Kidney glomerular epithelial cell (primary cell): Measurements from ENCODE around the gene SUPT20HL1.
A peak's percentile ranks its signal among the peaks of the same experiment; 100 is the strongest.
"Not testable (repeated sequence)": the region's sequence is repeated elsewhere in the genome, so short reads cannot be mapped to it uniquely, and the experiment has no call there.

Experiments used
- DNase-seq: peaks from one replicate; lab custom pipeline; 2025; lab: John Stamatoyannopoulos, UW

SUPT20HL1 gene

DNA sequence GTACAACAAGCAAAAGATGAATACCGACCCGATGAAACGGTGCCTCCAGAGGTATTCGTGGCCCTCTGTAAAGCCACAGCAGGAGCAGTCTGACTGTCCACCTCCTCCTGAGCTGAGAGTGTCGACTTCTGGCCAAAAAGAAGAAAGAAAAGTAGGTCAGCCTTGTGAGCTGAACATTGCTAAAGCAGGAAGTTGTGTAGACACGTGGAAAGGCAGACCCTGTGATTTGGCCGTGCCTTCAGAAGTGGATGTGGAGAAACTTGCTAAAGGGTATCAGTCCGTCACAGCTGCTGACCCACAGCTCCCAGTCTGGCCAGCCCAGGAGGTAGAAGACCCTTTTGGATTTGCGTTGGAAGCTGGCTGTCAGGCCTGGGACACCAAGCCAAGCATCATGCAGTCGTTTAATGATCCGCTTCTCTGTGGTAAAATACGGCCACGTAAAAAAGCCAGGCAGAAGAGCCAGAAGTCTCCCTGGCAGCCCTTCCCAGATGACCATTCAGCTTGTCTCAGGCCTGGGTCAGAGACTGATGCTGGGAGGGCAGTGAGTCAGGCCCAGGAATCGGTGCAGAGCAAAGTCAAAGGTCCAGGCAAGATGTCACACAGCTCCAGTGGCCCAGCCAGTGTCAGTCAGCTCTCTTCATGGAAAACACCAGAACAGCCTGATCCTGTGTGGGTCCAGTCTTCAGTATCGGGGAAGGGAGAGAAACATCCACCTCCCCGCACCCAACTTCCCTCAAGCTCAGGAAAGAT, 3.2 kb downstream of the SUPT20HL1 start:
- not testable (repeated sequence) for DNase-seq

DNA sequence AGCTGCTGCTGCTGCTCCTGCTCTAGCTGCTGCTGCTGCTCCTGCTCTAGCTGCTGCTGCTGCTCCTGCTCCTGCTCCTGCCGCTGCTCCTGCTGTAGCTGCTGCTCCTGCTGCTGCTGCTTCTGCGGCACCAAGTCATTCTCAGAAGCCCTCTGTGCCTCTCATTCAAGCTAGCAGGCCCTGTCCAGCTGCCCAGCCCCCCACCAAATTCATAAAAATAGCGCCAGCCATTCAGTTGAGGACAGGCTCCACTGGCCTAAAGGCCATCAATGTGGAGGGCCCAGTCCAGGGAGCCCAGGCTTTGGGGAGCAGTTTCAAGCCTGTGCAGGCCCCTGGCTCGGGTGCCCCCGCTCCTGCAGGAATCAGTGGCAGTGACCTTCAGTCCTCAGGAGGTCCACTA, 3.9 kb downstream of the SUPT20HL1 start:
- no peak for DNase-seq

DNA sequence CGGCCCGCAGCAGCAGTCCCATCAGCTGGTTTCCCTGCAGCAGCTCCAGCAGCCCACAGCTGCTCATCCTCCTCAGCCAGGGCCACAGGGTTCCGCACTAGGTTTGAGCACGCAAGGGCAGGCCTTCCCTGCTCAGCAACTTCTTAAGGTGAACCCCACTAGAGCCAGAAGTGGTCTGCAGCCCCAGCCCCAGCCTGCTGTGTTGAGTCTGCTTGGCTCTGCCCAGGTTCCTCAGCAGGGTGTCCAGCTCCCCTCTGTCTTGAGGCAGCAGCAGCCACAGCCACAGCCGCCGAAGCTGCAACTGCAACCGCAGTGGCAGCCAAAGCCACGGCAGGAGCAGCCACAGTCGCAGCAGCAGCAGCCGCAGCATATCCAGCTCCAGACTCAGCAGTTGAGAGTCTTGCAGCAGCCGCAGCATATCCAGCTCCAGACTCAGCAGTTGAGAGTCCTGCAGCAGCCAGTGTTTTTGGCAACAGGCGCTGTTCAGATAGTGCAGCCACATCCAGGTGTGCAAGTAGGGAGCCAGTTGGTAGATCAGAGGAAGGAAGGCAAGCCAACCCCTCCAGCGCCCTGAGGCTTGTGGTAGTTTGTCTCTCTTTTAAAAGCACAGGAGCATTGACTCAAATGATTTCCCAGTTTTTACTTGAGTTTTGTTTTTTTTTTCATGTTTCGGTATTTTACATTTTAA, 4.6 kb downstream of the SUPT20HL1 start:
- no peak for DNase-seq

DNA sequence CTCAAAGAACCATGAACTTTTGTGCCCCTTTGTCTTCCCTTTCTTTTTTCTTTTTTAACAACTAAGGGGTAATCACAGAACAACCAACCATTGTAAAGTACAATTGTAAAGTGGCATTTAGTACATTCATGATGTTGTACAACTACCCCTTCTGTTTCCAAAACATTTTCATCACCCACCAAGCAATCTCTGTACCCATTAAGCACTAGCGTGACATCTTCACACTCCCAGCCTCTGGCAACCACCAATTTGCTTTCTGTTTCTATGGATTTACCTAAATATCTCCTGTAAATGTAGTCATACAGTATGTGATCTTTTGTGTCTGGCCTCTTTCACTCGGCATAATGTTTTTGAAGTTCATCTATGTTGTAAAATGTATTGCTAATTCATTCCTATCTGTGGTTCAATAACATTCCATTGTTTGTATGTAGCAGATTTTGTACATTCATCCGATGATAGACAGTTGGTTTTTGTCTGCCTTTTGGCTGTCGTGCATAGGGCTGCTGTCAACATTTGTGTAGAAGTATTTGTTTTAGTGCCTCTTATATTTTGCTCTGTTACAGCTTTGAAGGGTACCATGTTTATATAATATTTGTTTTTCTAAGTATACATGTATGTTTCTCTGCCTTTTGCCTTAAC, 6.4 kb downstream of the SUPT20HL1 start:
- DNase-seq, result not testable (repeated sequence)

DNA sequence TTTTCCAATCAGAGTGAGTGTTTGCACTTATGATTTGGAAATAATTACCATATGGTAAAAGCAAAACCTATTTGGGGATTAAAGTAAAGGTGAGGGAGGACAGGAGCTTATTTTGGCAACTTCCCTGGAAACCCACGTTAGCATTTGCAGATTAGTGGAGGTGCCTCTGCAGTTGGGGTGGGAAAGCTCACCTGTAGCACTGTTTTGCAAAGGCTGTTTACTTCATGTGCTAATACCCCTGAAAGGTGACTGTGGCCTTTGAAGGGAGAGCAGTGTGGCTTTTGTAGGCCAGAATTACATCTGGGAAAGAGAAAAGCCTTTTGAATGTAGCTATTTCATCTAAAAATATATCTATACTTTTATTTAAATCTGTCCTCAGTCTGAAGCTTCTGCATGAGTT, 9.4 kb downstream of the SUPT20HL1 start:
- DNase-seq, result no peak

DNA sequence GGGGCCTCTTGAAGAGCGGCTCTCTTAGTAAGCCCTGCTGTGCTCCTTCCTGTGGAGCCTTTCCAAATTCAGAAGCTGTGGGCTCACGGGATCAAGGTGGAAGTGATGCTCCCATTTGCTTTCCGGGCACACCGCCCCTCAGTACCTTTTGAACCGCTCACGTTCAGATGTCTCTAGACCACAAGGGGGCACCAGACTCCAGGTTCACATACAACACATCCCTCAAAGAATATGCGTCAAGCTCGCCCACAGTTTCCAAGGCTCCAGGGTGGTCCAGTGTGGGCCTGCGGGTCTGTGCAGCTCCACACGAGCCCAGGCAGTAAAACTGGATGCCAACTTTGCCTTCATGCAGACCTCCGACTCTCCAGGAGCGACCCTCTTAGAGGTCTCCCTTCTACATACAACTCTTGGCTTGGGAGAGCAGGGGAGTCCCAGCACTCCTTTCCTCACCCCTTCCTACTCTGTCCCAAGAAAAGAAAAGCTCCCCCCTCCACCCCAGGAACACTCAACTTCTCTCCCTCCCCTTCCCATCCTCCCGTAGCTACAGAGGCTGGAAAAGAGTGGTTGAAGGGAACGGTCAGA, 11.0 kb downstream of the SUPT20HL1 start:
- DNase-seq, result peak; percentile 28

DNA sequence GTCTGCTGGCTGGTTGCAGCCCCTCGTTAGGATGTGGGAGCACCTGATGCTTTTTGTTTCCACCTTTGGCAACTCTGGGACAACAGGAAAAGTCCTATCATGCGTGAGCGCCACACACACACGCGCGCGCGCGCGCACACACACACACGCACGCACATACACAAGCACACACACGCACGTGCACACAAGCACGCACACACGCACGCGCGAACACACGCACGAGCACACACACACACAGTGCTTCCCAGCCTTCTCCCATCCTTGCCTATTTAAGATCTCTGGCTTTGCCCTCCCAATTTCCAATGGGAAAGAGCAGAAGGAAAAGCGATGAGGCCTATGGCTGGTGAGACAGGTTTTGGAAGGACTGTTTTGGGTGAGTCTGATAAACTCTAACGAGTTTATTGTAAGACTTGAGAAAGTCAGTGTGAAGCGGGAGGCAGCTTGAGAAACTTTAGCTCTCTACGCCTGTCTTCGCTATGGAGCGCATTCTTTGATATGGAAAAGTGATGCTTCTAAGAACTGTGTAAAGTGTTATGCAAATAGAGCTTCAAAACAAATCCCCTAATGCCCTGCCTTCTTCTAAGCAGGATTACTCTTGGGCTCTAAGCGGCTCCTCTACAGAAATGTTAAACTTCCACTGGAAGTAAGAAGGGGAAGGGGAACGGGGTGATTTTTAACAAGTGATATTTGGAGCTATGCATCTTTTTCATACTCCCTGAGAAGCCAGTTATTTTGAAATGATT, 11.8 kb downstream of the SUPT20HL1 start:
- no peak for DNase-seq

DNA sequence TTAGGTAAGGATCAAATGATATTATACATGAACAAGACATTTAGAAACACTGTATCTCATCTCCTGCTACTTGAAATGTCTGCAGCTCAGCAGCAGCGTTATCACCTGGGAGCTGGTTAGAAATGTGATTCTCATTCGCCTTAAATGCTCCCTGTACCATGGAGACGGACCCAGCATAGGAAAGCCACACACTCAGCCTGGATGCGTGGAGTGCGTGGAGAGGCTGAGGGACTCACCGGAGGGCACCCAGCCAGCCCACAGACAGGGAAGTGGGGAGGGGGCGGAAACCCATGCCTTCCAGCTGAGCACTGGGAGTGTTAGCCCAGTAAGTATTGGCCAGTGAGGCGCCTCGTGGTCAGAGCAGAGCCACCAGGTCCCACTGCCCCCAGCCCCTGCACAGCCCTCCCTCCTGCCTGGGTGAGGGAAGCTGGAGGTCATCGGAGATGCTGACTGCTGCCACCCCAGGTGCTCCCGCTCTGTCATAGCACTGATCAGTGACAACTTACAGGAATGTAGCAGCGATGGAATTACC, 15.2 kb downstream of the SUPT20HL1 start:
- no peak for DNase-seq

DNA sequence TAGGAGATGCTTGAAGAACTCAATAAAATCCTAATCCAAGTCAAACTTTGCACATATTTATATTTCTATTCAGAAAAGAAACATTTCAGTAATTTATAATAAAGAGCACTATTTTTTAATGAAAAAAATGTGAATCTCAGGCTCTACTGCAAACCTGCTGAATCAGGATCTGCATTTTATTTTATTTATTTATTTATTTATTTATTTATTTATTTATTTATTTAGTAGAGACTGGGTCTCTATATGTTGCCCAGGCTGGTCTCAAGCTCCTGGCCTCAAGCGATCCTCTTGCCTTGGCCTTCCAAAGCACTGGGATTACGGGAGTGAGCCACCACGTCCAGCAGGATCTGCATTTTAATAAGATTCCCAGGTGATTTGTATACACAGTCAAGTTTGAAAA, 16.0 kb downstream of the SUPT20HL1 start:
- no peak for DNase-seq

DNA sequence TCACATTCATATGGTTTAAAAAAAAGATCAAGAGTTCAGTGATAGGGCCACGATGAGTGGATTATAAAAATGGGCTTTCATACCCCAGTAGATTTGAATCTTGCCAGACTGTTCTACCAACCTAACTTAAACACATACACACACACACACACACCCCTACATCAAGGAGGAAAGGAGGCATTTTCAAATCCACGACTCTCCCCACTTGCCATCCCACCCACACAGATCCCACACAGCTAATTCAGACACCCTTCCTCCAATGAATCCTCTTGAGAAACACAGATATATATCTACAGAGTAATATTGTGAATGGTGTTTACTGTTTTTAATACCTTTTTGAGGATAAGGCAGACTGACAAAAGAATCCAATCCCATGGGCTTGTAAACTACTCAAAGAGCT, 16.8 kb downstream of the SUPT20HL1 start:
- DNase-seq, result no peak

DNA sequence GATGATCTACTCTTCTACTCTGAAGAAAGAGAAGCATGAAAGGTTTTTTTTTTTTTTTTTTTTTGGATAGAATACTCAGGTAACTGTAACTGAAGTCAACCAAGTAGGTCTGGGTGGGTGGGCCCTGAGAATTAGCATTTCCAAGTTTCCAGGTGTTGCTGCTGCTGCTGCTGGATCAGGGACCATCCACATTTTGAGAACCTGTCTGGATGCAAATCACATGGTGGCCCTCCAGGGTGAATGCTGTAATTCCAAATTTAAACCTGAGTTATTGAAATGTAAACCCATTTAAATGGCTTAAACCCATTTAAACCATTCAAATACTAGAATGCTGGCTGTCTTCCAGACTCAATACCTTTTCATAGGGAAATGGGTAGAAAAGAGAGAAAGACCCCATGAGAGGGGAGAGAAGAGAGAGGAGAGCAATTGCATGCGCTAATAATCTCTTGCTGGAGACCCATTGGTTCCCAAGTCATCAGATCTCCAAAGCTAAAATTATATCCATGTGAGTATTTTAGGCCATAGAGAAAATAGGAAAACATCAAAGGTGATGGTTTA, 17.6 kb downstream of the SUPT20HL1 start:
- no peak for DNase-seq

DNA sequence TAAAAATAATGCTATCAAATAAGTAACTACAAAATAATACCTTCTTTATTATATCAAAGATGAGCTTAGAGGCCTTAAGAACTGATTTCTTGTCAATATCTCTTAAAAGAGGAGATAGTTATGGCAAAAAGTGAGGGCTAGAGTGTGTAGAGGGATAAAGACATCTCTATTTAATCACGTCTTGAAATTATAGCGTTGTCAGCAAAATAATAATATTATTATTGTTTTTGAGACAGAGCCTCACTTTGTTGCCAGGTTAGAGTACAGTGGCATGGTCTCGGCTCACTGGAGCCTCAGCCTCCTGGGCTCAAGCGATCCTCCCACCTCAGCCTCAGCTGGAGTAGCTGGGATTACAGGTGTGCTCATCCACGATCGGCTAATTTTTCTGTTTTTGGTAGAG, 18.3 kb downstream of the SUPT20HL1 start:
- no peak for DNase-seq

DNA sequence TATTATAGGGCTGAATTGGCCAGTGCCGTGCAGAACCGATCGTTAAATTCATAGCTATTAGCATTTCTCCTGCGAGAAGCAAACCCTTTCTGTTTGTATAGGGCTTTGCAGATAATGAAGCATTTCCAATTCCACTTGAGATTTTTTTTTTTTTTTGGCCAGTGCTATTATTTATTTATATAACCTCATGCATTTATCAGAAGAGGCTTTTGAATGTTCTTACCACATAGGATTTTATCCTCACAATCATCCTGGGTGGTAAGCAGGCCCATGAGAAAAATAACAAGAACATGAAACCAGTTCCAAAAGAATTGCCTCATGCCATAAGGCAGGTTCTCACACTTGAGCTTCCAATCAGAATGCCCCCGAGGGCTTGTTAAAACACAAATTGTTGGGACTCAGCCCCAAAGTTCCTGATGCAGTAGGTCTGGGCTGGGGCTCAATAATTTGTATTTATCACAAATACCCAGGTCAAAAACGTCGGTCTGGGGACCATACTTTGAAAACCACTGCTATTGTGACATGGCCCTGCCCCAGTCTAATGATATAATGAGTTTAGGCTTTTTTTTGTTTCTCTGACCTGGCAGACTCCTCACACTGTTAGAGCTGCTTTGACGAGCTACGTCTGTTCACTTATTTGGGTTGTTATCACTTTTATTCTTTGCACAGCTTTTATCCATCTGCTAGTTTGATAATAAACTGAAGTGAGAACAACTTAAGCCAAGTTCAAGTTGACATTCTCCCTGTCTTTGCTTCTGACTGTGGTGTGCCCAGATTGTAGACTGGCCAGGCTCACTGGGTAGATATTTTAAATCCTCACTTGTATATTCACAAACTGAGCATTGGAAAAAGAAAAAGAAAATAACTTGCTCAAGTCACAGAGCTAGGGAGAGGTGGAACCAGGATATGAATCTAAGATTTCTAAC, 20.1 kb downstream of the SUPT20HL1 start:
- no peak for DNase-seq

DNA sequence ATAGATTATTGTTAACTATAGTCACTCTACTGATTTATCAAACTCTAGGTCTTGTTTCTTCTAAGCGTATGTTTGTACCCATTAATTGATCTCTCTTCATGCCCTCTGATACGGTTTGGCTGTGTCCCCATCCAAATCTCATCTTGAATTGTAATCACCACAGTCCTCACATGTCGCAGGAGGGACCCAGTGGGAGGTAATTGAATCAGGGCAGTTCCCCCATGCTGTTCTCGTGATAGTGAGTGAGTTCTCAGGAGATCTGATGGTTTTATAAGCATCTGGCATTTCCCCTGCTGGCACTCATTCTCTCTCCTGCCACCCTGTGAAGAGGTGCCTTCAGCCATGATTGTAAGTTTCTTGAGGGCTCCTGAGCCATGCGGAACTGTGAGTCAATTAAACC, 21.9 kb downstream of the SUPT20HL1 start:
- not testable (repeated sequence) for DNase-seq

DNA sequence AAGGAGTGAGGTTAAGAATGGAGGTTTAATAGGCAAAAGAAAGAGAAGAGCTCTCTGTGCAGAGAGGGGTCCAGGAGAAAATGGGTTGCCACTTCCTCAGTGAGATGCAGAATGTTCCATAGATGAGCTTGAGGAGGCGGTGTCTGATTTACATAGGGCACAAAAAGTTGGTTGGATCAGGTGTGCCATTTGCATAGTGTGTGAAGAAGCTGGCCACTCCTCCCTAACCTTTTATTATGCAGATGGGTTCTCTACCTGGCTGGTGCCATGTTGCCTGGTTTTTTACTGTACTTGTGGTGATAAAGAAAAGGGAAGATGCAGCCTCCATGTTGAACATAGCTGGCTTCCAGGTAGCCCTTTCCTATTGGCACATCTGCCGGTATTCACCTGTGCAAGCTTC, 27.3 kb downstream of the SUPT20HL1 start:
- DNase-seq, result no peak

DNA sequence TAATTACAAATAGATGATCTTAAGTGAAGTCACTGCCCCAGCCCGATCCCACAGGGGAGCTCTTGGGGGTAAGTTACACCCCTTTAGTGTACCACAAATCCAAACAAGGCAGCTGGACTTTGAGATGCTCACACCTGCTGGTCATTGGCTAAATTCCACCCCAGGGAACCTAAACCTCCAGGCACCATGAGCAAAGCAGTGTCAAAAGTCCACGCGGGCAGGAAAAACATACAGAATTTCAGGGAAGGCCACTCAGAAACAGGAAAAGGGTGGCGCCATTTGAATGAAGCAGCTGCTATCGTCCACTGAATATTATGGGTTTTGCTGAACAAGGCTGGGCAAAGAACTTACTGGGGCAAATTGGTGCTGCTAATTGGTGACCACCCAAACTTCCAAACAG, 30.9 kb downstream of the SUPT20HL1 start:
- no peak for DNase-seq

DNA sequence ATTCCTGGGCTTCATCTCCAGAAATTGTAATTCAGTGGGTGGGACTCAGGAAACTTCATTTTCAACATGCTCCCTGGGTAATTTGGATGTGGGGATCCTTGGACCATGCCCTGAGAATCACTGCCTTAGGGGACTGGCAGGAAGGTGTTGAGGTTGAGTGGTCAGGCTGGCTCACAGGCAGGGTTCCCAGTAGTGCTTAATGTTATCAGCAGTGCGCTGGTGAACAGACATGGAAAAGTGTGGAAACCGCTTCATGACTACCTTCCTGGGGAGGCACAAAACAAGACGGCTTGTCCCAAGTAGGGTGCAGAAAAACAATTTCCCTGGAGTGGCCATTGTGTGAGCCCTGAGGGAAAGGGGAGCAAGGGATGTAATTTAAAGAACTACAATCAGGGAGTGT, 31.4 kb downstream of the SUPT20HL1 start:
- no peak for DNase-seq

DNA sequence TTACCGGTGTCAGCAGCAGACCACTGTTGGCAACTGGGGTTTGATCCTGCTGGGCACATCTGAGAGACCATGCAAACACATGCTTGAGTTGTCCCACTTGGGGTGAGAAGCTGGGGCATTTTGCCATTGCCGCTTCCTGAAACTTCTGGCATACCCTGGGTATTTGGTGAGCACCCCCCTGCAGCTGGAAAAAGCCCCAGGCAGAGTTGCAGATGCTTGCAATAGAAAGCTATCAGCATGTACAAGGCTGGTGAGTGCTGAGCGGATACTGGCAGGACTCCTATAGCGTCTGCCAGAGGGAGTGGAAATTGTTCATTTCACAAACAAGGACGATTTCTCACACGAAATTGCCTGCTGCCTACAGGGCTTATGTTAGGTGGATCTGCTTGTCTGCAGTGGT, 32.3 kb downstream of the SUPT20HL1 start:
- no peak for DNase-seq

DNA sequence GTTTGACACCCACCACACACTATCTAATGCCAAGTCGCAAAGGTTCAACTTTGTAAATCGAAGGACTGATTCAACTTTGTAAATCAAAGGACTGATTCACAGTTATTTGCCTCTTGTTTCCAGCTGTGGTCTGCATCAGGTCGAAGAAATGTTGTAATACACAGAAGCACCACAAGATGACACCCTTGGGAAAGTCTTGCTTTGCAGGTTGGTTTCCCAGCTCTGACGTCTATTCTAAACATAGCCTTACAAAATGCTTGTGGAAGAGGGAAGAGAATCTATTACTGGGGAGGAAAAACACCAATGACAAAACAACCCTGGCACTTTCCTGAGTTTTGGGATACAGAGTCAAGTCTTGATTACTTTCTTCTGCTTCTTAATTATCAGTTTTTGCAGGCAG, 35.3 kb downstream of the SUPT20HL1 start:
- peak; percentile 61 for DNase-seq

DNA sequence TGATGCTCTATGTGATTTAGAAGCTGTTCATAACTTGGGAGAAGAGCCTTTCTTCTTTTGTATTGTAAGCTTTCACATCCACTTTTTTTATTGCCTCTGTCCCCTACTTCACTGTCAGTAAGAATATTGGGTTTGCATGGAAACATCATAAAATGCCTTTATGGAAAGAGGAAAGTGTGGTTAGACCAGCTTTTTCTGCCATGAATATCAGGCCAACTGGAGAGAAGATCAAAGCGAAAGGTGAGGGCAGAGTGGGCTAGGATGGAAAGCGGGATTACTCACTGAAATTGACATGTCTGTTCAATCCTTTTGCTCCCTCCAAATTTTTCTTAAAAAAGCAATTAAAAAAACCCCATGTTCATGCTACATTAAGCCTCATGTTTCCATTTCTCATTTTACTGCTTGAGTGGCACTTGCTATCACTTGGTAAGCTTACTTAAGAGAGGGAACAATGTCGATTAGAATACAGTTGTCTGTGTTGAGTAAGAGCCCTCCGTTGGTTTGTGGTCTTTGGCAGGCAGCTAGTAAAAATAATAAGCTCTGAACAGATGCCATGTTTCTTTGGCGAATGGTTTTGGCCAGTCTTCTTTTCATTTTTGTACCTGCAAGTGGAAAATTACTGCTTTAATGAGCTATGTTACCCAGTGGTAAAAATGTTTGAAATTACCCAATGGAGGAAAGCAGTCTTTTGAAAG, 35.9 kb downstream of the SUPT20HL1 start:
- peak; percentile 61 for DNase-seq
